GM10847 (cell line): ENCODE data around the gene LPCAT1.

Experiments
- POLR2A ChIP-seq: IDR thresholded peaks from 2 replicates; pipeline ENCODE4 v1.6.1; 2011; ENCODE audit not compliant: insufficient read length; ENCODE audit errors: extremely low read depth

Gene LPCAT1

GRCh38 chr5:1546556-1546955, 22.8 kb upstream of the LPCAT1 start:
- no peak for TF ChIP-seq POLR2A

GRCh38 chr5:1545805-1546355, 22.1 kb upstream of the LPCAT1 start:
- no peak for TF ChIP-seq POLR2A

- TF ChIP-seq POLR2A: no peak
Observed at GRCh38 chr5:1545126-1545804, 21.5 kb upstream of the LPCAT1 start.

GRCh38 chr5:1544294-1544961, 20.7 kb upstream of the LPCAT1 start:
- TF ChIP-seq POLR2A: no peak

GRCh38 chr5:1543398-1544293, 19.9 kb upstream of the LPCAT1 start:
- TF ChIP-seq POLR2A: no peak

GRCh38 chr5:1542781-1543180, 19.0 kb upstream of the LPCAT1 start:
- TF ChIP-seq POLR2A: no peak

DNA sequence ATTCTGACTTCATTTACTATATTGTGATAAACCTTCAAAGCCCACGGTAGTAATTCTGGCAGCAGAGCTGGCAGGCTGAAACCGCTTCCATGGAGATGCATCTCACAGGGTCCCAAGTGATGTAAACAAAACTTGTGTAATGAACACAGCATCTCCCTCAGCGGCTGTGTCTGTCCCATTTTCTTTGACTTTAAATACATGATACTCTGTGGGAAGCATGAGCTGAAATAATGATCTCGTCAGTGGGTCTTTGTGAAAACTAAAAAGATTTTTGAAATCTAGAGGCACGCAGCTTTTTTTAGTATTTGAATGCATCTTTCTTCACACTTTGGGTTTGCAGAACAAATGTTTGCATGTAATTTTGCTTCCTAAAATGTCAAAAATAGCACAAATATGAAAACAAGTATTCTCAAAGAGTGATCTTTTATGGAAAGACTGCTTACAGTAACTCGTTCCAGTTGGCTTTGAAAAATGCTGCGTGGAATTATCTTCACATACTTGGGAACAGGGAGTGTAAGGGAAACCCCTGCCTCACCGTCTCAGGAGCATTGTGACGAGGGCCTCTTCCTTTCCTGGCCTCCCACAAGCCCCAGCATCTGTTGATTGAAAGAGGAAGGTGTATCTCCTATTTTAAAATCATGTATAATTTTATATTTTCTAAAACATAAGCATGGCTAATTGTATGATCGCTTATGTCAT, 18.1 kb upstream of the LPCAT1 start:
- no peak for TF ChIP-seq POLR2A

DNA sequence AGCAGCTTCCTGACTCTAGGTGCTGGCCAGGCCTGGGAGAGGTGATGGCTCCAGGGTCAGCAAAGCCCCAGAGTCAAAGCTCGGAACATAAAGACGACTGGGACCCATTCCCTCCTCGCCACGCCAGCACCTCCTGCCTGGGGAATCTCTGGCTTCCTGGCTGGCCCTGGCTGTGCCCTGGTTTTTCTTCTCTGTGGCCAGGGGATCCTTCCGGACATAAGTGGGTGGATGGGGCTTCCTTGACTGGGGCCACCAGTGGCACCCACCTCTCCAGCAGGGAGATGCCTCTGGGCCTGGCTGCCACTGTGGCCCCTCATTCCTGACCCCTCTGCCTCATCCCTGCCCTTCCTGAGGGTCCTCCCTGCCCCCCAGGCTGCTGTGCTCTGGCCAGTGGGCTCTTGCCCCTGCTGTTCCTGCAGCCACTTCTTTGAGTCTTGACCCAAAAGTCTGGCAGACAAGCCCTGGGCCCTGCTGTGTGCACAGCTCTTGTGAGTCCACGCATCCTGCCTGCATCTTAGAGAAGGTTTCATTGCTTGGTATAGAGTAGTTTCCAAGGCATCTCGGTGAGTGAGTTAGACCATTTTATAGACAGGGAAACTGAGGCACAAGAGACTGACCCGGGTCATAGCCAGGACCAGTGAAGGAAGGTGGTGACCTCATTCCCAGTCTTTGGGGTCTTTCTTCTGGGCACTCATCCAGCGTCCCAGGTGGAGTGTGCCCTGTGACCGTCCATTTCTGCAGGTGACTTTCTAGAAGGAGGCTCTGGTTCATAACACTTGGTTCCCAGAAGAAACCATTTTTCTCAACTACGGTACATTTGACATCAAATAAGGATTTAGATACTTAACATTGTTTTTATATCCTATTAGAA, 17.3 kb upstream of the LPCAT1 start:
- no peak for TF ChIP-seq POLR2A

- no peak for TF ChIP-seq POLR2A
Observed at GRCh38 chr5:1540166-1540565, 16.4 kb upstream of the LPCAT1 start.

- no peak for TF ChIP-seq POLR2A
Observed at GRCh38 chr5:1538741-1539392, 15.1 kb upstream of the LPCAT1 start.

GRCh38 chr5:1538276-1538675, 14.5 kb upstream of the LPCAT1 start:
- no peak for TF ChIP-seq POLR2A

DNA sequence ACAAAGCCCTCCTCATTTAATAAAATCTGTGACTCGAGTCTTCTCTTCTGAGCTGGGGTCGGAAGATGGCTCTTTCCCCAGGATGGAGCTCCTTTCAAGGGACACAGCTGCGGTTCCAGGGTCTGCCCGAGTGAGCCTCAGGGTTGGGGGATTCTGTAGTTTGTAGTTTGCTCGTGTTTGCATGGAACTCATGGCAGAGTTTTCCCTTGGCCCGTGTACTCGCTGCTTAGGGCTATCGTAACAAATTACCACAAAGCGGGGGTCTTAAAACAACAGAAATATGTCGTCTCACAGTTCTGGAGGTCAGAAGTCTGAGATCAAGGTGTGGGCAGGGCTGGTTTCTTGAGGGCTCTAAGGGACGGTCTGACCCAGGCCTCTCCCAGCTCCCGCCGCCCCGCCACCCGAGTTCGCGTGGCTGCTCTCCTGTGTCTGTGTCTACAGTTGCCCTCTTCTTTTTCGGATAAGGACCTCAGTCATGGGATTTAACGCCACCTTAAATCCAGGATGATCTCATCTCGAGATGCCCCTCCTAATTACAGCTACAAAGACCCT, 13.9 kb upstream of the LPCAT1 start:
- TF ChIP-seq POLR2A: no peak

DNA sequence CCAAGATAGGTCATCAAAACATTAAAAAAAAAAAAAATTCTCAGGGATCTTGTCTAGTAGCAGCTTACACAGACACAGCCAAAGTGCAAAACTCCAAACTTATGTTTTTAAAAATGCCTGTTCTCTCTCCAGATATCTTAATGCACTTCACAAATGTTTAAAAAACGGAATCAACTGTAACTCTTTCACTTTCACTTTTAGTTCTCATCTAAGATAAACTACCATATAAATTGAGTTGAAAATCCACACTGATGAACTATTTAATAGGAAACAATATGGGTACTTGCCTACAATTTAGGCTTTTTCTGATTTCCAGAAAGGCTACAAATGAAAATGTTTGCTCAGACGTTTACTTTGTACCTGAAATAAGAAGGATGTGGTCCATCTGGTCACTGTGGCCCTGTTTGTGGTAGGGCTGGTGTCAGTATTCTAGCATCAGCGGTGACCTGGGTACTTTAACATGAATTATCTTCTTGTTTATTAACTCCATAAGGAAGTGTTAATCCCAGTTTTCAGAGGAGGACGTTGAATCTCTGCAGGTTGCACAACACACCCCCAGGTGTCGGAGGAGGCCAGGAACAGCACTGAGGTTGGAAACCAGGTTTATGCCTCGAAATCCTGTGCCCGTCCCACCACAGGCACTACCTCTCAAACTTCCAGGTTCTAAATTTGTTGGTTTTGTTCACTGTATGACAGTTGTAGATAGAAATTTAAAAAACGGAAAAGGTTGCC, 13.3 kb upstream of the LPCAT1 start:
- TF ChIP-seq POLR2A: no peak
